D721Med (cell line): ENCODE data around the gene CFAP221.
A peak's percentile ranks its signal among the peaks of the same experiment; 100 is the strongest.

Experiments used
- DNase-seq: peaks from one replicate; pipeline ENCODE4 v3.0.0; 2011; ENCODE audit warnings: low spot score; ENCODE audit not compliant: insufficient read length
- FAIRE-seq: peaks from 2 replicates; lab custom pipeline; 2011; peaks lifted over from hg19 to GRCh38; lab: Jason Lieb, UNC
- TF ChIP-seq, protein P1 (sequence below): IDR thresholded peaks from 2 replicates; pipeline ENCODE4 v1.5.1; 2012; ENCODE audit warnings: mild to moderate bottlenecking, control low read depth; ENCODE audit not compliant: insufficient read depth; ENCODE audit errors: missing control alignments

The CFAP221 gene

DNA sequence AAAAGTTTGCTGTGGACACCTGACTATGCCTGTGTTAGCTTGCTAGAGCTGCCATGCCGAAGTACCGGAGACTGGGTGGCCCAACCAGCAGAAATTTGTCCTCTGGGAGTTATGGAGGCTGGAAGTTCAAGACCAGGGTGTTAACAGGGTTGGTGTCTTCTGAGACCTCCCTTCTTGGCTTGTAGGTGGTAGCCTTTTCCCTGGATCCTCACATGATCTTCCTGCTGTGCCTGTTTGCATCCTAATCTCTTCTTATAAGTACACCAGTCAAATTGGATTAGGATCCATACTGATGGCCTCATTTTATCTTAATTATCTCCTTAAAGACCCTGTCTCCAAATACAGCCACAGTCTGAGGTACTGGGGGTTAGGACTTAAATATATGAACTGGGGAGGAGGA is 135.6 kb downstream of the CFAP221 start:
- FAIRE-seq, result peak; percentile 53
- TF ChIP-seq, protein P1, sequence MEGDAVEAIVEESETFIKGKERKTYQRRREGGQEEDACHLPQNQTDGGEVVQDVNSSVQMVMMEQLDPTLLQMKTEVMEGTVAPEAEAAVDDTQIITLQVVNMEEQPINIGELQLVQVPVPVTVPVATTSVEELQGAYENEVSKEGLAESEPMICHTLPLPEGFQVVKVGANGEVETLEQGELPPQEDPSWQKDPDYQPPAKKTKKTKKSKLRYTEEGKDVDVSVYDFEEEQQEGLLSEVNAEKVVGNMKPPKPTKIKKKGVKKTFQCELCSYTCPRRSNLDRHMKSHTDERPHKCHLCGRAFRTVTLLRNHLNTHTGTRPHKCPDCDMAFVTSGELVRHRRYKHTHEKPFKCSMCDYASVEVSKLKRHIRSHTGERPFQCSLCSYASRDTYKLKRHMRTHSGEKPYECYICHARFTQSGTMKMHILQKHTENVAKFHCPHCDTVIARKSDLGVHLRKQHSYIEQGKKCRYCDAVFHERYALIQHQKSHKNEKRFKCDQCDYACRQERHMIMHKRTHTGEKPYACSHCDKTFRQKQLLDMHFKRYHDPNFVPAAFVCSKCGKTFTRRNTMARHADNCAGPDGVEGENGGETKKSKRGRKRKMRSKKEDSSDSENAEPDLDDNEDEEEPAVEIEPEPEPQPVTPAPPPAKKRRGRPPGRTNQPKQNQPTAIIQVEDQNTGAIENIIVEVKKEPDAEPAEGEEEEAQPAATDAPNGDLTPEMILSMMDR, result no peak
- DNase-seq, result no peak

DNA sequence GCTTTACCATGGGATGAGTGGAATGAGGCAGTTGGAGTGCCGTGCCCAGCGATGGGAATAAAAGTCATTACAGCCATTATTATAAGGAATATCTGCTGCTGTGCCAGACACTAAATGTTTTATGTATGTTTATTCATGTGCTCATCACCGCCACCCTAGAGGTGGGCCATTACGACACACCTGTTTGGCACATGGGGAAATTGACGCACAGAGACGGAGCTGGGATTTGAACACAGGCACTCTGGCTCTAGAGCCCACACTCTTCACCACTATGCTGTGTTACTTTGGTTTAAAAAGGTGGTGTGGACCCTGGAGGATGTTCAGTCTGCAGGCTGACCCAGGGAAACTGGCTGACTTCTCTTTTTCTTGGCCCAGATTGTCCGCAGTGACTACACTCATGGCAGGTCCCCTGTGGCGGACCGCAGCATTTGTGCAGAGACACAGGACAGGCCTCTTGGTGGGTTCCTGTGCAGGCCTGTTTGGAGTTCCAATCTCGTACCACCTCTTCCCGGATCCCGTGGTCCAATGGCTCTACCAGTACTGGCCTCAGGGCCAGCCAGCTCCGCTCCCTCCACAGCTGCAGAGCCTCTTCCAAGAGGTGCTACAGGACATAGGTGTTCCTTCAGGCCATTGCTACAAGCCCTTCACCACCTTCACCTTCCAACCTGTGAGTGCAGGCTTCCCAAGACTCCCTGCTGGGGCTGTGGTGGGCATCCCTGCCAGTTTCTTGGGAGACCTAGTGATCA is 136.4 kb downstream of the CFAP221 start:
- TF ChIP-seq, protein P1, result no peak
- no peak for FAIRE-seq
- no peak for DNase-seq

DNA sequence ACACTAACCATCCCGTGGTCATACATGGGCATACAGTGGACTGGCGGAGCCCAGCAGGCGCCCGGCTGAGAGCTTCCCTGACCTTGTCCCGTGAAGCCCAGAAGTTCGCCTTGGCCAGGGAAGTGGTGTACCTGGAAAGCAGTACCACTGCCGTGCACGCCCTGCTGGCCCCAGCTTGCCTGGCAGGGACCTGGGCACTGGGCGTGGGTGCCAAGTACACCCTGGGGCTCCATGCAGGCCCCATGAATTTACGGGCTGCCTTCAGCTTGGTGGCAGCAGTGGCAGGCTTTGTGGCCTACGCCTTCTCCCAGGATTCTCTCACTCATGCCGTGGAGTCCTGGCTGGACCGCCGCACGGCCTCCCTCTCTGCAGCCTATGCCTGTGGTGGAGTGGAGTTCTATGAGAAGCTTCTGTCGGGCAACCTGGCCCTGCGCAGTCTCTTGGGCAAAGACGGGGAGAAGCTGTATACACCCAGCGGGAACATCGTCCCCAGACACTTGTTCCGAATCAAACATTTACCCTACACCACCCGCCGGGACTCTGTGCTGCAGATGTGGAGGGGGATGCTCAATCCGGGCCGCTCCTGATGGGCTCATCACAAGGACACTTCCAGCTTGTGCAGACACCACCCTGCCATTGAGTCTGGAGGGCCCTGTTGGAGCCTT is 137.1 kb downstream of the CFAP221 start:
- no peak for FAIRE-seq
- DNase-seq, result no peak
- TF ChIP-seq, protein P1, result no peak

DNA sequence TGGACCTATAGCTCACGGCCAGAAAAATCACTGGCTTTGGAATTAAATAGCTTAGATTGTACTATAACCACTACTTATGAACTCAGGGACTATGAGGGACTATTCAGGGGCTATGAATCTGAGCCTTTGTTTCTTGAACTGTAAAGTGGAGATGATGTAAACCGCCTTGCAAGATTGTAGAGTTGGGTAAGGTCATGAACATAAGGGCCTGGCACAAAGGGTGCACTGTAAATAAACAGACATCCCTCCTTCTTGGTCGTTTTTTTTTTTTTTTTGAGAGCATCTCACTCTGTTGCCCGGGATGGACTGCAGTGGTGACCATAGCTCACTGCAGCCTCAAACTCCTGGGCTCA is 137.6 kb downstream of the CFAP221 start:
- TF ChIP-seq, protein P1, result no peak
- DNase-seq (no peak), FAIRE-seq (no peak)

DNA sequence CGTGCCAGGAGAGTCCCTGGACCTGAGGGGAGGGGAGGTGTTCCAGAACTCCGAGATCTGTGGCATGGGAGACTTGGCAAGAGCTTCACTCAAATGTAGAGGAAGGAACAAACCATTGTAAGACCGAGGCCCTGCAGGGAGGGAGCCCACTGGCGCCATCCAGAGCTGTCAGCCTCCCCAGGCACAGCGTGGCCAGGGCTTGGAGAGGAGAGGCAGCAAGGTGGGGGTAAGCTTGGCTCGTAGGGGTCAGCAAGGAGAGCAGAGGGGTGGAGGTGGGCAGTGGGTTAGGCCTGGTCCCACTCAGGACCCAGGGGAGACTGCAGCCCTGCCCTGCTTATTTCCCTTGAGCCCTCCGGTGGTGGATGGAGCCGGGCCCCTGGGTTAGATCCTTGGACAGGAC is 138.3 kb downstream of the CFAP221 start:
- no peak for FAIRE-seq
- DNase-seq, result no peak
- TF ChIP-seq, protein P1, result no peak

DNA sequence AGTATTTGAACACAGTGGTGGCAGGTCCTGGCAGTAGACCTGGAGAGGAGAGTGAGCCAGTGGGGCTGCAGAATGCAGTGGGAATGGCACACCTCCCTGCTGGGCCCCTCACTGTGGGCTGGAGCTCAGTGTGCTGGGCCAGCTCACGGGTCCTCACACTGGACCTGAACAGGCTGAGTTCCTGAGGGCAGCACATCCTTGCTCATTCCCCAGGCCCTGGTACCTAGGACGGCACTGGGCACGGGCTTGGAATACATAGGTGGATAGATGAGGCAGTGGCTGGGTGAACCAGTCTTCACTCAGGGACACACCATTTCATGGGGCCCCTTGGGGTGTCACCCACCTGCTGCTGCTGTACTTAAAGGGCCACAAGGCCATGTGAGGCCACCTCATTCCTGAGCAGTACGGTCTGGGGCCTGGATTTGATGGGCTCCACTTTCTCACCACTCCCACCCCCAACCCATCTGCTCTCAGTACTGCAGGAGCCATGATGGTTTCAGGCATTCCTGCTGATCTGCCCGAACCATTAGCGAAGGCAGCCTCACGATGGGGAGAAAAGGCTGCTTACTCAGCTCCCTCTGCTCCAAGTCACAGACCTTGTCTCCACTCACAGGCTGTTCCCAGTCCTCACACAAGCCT is 138.9 kb downstream of the CFAP221 start:
- FAIRE-seq (no peak), DNase-seq (no peak)
- TF ChIP-seq, protein P1, result no peak
